ELF-1 (cell line): ENCODE results near the gene CELF5.
"Not testable (repeated sequence)": the region's sequence is repeated elsewhere in the genome, so short reads cannot be mapped to it uniquely, and the experiment has no call there.

Source experiments
- DNase-seq: peaks from one replicate; pipeline ENCODE4 v3.0.0-alpha.2; 2016; ENCODE audit warnings: low read depth, low spot score

The CELF5 gene

GRCh38 chr19:3190470-3190770 is 34.0 kb upstream of the CELF5 start:
- no peak for DNase-seq

- DNase-seq: no peak
Measured at GRCh38 chr19:3190921-3191805, 33.3 kb upstream of the CELF5 start.

GRCh38 chr19:3191806-3192104 is 32.7 kb upstream of the CELF5 start:
- DNase-seq: not testable (repeated sequence)

GRCh38 chr19:3192228-3192635 is 32.2 kb upstream of the CELF5 start:
- no peak for DNase-seq

GRCh38 chr19:3192684-3193083 is 31.8 kb upstream of the CELF5 start:
- DNase-seq: no peak

GRCh38 chr19:3193256-3194105 is 31.0 kb upstream of the CELF5 start:
- no peak for DNase-seq

DNA sequence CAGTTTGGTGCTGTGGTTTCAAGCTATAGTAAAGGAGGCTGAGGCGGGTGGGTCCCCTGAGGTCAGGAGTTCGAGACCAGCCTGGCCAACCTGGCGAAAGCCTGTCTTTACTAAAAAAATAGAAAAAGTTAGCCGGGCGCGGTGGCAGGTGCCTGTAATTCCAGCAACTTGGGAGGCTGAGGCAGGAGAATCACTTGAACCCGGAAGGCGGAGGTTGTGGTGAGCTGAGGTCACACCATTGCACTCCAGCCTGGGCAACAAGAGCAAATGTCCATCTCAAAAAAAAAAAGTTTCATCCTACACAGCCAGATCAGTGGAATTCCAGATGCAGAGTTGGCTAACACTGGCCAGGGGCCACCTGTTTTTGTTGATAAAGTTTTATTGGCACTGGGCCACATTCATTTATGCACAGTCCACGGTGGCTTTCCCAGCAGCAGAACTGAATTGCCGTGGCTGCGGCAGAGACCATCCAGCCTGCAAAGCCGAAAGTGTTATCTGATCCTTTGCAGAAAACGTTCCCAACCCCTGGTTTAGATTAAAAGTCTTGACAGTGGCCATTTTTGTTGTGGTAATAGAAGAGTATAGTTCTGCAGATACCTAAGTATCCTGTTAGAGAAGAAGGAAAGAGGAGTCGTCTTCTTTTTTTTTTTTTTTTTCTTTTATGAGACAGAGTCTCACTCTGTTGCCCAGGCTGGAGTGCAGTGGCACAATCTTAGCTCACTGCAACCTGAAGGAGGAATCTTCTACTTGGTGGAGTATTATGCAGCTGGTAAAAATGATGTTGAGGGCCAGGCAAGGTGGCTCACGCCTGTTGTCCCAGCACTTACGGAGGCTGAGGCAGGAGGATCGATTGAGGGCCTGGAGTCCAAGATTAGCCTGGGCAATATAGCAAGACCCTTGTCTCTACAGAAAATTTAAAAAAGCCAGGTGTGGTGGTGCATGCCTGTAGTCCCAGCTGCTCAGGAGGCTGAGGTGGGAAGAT is 30.1 kb upstream of the CELF5 start:
- DNase-seq: no peak

GRCh38 chr19:3196064-3196932 is 28.2 kb upstream of the CELF5 start:
- no peak for DNase-seq

GRCh38 chr19:3196933-3197205 is 27.6 kb upstream of the CELF5 start:
- no peak for DNase-seq

- DNase-seq: no peak
Measured at GRCh38 chr19:3198901-3199700, 25.4 kb upstream of the CELF5 start.

GRCh38 chr19:3201072-3201700 is 23.3 kb upstream of the CELF5 start:
- no peak for DNase-seq

DNA sequence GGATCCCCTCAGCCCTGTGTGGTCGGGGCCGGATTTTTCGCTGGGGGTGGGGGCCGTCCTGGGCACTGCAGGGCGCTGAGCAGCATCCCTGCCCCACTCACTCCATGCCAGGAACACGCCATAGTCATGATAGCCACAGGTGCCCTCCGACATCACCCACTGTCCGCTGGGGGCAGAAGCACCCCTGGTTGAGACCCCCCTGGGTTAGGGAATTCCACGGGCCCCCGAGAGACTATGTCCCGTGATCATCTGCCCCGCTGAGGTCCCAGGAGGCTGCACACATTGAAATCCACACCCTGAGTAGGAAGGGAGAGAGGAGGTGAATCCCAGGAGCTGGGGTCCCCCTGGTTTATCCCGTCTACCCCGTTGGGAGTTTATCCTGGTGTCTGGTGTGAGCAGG is 22.6 kb upstream of the CELF5 start:
- DNase-seq: no peak

- DNase-seq: no peak
Measured at GRCh38 chr19:3202346-3202745, 22.1 kb upstream of the CELF5 start.

DNA sequence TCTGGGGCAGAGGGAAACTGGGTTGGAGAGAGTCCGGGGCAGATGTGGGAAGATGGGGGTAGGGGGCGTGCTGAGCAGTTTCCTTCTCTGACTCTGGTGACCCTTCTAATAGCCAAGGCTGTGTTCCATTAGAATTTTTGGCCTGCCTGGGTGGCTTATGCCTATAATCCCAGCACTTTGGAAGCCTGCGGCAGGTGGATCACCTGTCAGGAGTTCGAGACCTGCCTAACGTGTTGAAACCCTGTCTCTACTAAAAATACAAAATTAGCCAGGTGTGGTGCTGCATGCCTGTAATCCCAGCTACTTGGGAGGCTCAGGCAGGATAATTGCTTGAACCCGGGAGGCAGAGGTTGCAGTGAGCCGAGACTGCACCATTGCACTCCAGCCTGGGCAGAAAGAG is 21.6 kb upstream of the CELF5 start:
- not testable (repeated sequence) for DNase-seq

DNA sequence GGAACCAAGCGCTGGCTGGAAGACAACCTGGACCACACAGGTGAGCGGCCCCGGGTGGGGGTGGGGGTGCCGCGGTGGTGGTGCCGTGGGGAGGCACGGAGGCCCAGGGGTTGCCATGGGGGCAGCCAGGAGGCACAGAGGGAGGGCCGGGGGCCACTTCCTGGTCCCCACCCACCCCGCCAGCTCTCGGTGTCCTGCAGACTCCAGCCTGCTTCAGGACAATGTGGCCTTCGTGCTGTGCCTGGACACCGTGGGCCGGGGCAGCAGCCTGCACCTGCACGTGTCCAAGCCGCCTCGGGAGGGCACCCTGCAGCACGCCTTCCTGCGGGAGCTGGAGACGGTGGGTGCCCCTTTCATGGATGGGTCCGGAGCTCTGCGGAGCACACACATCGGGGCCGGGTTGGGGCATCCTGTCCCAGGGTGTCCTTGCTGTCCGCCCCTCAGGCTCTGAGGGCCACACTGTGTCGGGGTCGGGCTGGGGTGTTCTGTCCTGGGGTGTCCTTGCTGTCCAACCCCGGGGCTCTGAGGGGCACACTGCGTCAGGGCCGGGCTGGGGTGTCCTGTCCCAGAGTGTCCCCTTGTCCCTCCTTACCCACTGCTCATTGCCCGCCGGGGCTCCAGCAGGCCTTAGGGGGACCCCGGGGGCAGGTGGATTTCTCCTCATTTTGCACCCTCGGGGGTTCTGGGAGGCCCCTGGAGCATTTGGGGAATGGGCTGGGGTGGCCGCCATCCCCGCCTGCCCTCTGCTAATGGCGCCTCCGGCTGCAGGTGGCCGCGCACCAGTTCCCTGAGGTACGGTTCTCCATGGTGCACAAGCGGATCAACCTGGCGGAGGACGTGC is 20.4 kb upstream of the CELF5 start:
- no peak for DNase-seq

DNA sequence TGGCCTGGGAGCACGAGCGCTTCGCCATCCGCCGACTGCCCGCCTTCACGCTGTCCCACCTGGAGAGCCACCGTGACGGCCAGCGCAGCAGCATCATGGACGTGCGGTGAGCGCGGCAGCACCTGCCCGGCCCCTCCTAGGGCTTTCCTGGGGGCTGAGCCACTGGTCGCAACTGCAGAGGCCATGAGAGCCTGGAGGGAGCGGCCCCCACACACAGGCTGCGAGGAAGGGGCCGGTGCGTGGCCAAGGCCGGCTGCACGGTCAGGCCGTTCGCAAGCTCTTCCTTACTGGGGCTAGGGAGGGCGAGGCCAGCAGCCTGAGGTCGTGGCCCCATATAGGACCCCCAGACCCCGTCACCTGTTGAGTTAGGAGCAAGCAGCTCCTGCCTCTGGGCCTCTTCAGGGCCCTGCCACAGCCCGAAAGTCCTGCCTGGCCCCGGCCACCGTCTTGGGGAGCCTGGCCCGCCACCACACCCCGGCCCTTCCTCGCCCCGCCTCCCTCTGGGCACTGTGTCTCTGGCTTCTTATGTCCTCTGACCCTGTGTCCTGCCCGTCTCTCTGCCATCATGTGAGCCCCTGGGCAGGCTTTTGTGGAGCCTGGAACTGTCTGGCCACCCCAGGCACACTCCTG is 19.7 kb upstream of the CELF5 start:
- no peak for DNase-seq

GRCh38 chr19:3206216-3206953 is 18.1 kb upstream of the CELF5 start:
- no peak for DNase-seq
